Keratinocyte (primary cell): ENCODE results near the gene COPS3. TPM values are rescaled to one million over a fixed set of nuclear protein-coding genes. Genes with fewer than 3 reads are reported as not detected.

Experiments
- DNase-seq: peaks from one replicate; pipeline ENCODE4 v3.0.0-alpha.2; 2011; ENCODE audit warnings: low read depth, missing footprints, low spot score
- FAIRE-seq: peaks from 2 replicates; lab custom pipeline; 2011; peaks lifted over from hg19 to GRCh38; lab: Jason Lieb, UNC
- H2AFZ ChIP-seq: 2 replicates; pipeline ENCODE4 v1.6.0; 2012; ENCODE audit warnings: low read length, control low read depth, inconsistent platforms; ENCODE audit not compliant: control insufficient read depth
- H3K27ac ChIP-seq: 2 replicates; pipeline ENCODE4 v1.5.1; 2011; ENCODE audit warnings: low read length; ENCODE audit not compliant: control insufficient read depth, insufficient read depth
- H3K27me3 ChIP-seq: 3 replicates; pipeline ENCODE4 v1.6.0; 2011; ENCODE audit warnings: low read length; ENCODE audit not compliant: control insufficient read depth, insufficient read depth; ENCODE audit errors: extremely low read depth
- H3K36me3 ChIP-seq, 2 experiments: 2 replicates in 1 of 2; 3 replicates in 1 of 2; pipeline ENCODE4 v1.5.1; 2011; ENCODE audit warnings: low read length in 2 of 2, mild to moderate bottlenecking in 1 of 2; ENCODE audit not compliant: control insufficient read depth in 2 of 2, insufficient read depth in 2 of 2; ENCODE audit errors: extremely low read depth in 1 of 2
- H3K4me1 ChIP-seq: 3 replicates; pipeline ENCODE4 v1.5.1; 2011; ENCODE audit warnings: low read length; ENCODE audit not compliant: control insufficient read depth, insufficient read depth; ENCODE audit errors: extremely low read depth
- H3K4me2 ChIP-seq: 3 replicates; pipeline ENCODE4 v1.6.0; 2011; ENCODE audit warnings: low read depth, low read length; ENCODE audit not compliant: control insufficient read depth, insufficient read depth; ENCODE audit errors: extremely low read depth
- H3K4me3 ChIP-seq, 3 experiments: fragments of 200-600 bp in 1 of 3; sonication (generic) in 1 of 3; 2 replicates in 2 of 3; 3 replicates in 1 of 3; pipeline ENCODE4 v1.5.1; 2011 to 2016; ENCODE audit warnings: low read length in 3 of 3, mild to moderate bottlenecking in 3 of 3, control low read depth in 2 of 3, inconsistent platforms in 1 of 3, low read depth in 1 of 3, mixed read lengths in 1 of 3, mixed run types in 1 of 3, moderate library complexity in 1 of 3; ENCODE audit not compliant: control insufficient read depth in 2 of 3, insufficient read depth in 2 of 3; ENCODE audit errors: extremely low read depth in 1 of 3
- H3K79me2 ChIP-seq: 2 replicates; pipeline ENCODE4 v1.6.0; 2012; ENCODE audit warnings: low read length; ENCODE audit not compliant: control insufficient read depth, insufficient read depth
- H3K9ac ChIP-seq: 3 replicates; pipeline ENCODE4 v1.6.0; 2011; ENCODE audit warnings: low read length; ENCODE audit not compliant: control insufficient read depth, insufficient read depth; ENCODE audit errors: extremely low read depth
- H3K9me1 ChIP-seq: 3 replicates; pipeline ENCODE4 v1.6.0; 2011; ENCODE audit warnings: low read length; ENCODE audit not compliant: control insufficient read depth, insufficient read depth; ENCODE audit errors: extremely low read depth
- H3K9me3 ChIP-seq: 2 replicates; pipeline ENCODE4 v1.5.1; 2012; ENCODE audit warnings: low read depth, low read length; ENCODE audit not compliant: control insufficient read depth
- H4K20me1 ChIP-seq: 3 replicates; pipeline ENCODE4 v1.6.0; 2011; ENCODE audit warnings: low read length; ENCODE audit not compliant: control insufficient read depth, insufficient read depth; ENCODE audit errors: extremely low read depth
- CTCF ChIP-seq, 3 experiments: IDR thresholded peaks in 1 of 3; conservative IDR thresholded peaks in 1 of 3; optimal IDR thresholded peaks in 1 of 3; 2 replicates in 2 of 3; 3 replicates in 1 of 3; pipeline versions ENCODE3 to v1.5.1; 2011; ENCODE audit warnings: low read length in 3 of 3, mild to moderate bottlenecking in 3 of 3, moderate library complexity in 2 of 3, control low read depth in 1 of 3, inconsistent platforms in 1 of 3; ENCODE audit not compliant: insufficient read depth in 2 of 3; ENCODE audit errors: extremely low read depth in 1 of 3
- EZH2 ChIP-seq: IDR thresholded peaks from one replicate; pipeline ENCODE4 v1.6.1; 2012; ENCODE audit warnings: inconsistent platforms, mild to moderate bottlenecking, low read length, moderate library complexity
- dilution Hi-C: fragments of 300-500 bp; cut with MboI; formaldehyde crosslinking; loops from one replicate; pipeline ENCODE4 v1.7.0; 2020; ENCODE audit warnings: low sequenced_read_pairs; ENCODE audit not compliant: extremely low pct_ligation_motif_present
- polyA plus RNA-seq, 5 experiments: library from polyadenylated mRNA; depleted of rRNA in 3 of 5; stranded (reverse) in 3 of 5; stranded (forward) in 1 of 5; unstranded in 1 of 5; fragments of >200 nt; gene quantifications; 1 replicate in 1 of 5; 2 replicates in 3 of 5; 3 replicates in 1 of 5; pipeline versions ENCODE4 v1.2.1 to v1.2.3, GENCODE V29; 2011 to 2012; ENCODE audit warnings: missing spikeins in 2 of 5, low read depth in 1 of 5, low replicate concordance in 1 of 5

Gene COPS3
- polyA plus RNA-seq, 1 donor (not counting 4 experiments of a cell fraction or from before 2014, with no cell fraction given) = 89.7 TPM

GRCh38 chr17:17289701-17290100 is 8.7 kb upstream of the COPS3 start:
- no peaks in the 10 kb centered on the region for H4K20me1 ChIP-seq
- no peak overlapping the region for H3K4me2 ChIP-seq
- H3K9me1 ChIP-seq = no peaks in the 10 kb centered on the region
- H3K4me3 ChIP-seq = no peak overlapping the region
- dilution Hi-C loops = no loop called here
- DNase-seq (no peak), FAIRE-seq (no peak)
- no peak for TF ChIP-seq CTCF (optimal IDR thresholded peaks at IDR 0.05 in 1 of 3, IDR thresholded peaks at IDR 0.05 in 1 of 3, conservative IDR thresholded peaks at IDR 0.05 in 1 of 3; ENCODE audit: extremely low read depth in 1 of 3, insufficient read depth in 2 of 3, low read length in 3 of 3)
- TF ChIP-seq EZH2 = no peak
- no peaks in the 10 kb centered on the region for H3K4me1 ChIP-seq
- no peak overlapping the region for H3K9ac ChIP-seq
- no peaks in the 10 kb centered on the region for H3K36me3 ChIP-seq
- H3K27ac ChIP-seq = no peak overlapping the region
- H2AFZ ChIP-seq = no peak overlapping the region
- no peaks in the 10 kb centered on the region for H3K79me2 ChIP-seq
- no peaks in the 10 kb centered on the region for H3K27me3 ChIP-seq
- no peaks in the 10 kb centered on the region for H3K9me3 ChIP-seq

DNA sequence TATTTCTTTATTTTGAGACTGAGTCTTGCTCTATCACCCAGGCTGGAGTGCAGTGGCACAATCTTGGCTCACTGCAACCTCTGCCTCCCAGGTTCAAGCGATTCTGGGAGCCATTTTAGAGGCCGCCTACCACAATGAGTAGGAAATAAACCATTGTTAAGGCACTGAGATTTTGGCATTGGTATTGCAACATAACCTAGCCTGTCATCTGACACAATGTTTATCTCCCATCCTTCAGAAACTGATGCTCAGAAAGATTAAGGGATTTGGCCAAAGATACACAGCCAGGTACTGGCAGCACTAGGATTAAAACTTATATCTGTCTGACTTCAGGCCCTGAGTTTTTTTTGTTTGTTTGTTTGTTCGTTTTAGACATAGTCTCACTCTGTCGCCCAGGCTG is 8.0 kb upstream of the COPS3 start:
- DNase-seq (no peak), FAIRE-seq (no peak)
- Histone ChIP-seq H2AFZ (no peak overlapping the region), H3K9ac (no peak overlapping the region), H3K9me3 (no peaks in the 10 kb centered on the region), H3K27me3 (no peaks in the 10 kb centered on the region), H3K4me2 (no peak overlapping the region), H3K27ac (no peak overlapping the region), H3K36me3 (no peaks in the 10 kb centered on the region), H3K4me3 (no peak overlapping the region), H3K9me1 (no peaks in the 10 kb centered on the region), H3K4me1 (no peaks in the 10 kb centered on the region), H4K20me1 (no peaks in the 10 kb centered on the region), H3K79me2 (no peaks in the 10 kb centered on the region)
- no peak for TF ChIP-seq EZH2
- TF ChIP-seq CTCF (optimal IDR thresholded peaks at IDR 0.05 in 1 of 3, IDR thresholded peaks at IDR 0.05 in 1 of 3, conservative IDR thresholded peaks at IDR 0.05 in 1 of 3; ENCODE audit: extremely low read depth in 1 of 3, insufficient read depth in 2 of 3, low read length in 3 of 3) = no peak
- dilution Hi-C loops = no loop called here
